Hepatocyte (in vitro differentiated cells): ENCODE data around the gene KLHL7. TPM values are rescaled to one million over a fixed set of nuclear protein-coding genes. Genes with fewer than 3 reads are reported as not detected.

Source experiments
- DNase-seq: peaks from one replicate; pipeline ENCODE4 v3.0.0-alpha.2; 2016; ENCODE audit warnings: low spot score
- H2AFZ ChIP-seq: fragments of 200-600 bp; sonication (generic); 2 replicates; pipeline ENCODE4 v1.6.0; 2016; ENCODE audit warnings: antibody characterized with exemption, mild to moderate bottlenecking
- H3K27ac ChIP-seq: fragments of 200-600 bp; sonication (generic); 2 replicates; pipeline ENCODE4 v1.5.1; 2016; ENCODE audit warnings: mild to moderate bottlenecking
- H3K27me3 ChIP-seq: fragments of 200-600 bp; sonication (generic); 2 replicates; pipeline ENCODE4 v1.6.1; 2016
- H3K36me3 ChIP-seq: fragments of 200-600 bp; sonication (generic); replicated peaks from 2 replicates; pipeline ENCODE4 v1.5.1; 2016; ENCODE audit warnings: low read depth; ENCODE audit not compliant: insufficient read depth
- H3K4me1 ChIP-seq: fragments of 200-600 bp; sonication (generic); 2 replicates; pipeline ENCODE4 v1.5.1; 2016; ENCODE audit warnings: mild to moderate bottlenecking, moderate library complexity; ENCODE audit not compliant: insufficient read depth
- H3K4me2 ChIP-seq: fragments of 200-600 bp; sonication (generic); 2 replicates; pipeline ENCODE4 v1.6.0; 2016
- H3K4me3 ChIP-seq: fragments of 200-600 bp; sonication (generic); 2 replicates; pipeline ENCODE4 v1.5.1; 2016; ENCODE audit warnings: mild to moderate bottlenecking
- H3K79me2 ChIP-seq: fragments of 200-600 bp; sonication (generic); 2 replicates; pipeline ENCODE4 v1.6.0; 2017; ENCODE audit warnings: mild to moderate bottlenecking
- H3K9me2 ChIP-seq: fragments of 200-600 bp; sonication (generic); replicated peaks from 2 replicates; pipeline ENCODE4 v1.6.0; 2017; ENCODE audit warnings: mild to moderate bottlenecking; ENCODE audit not compliant: insufficient read depth
- H3K9me3 ChIP-seq: fragments of 200-600 bp; sonication (generic); 2 replicates; pipeline ENCODE4 v1.5.1; 2016; ENCODE audit warnings: low read depth, mild to moderate bottlenecking
- H4K20me1 ChIP-seq: fragments of 200-600 bp; sonication (generic); 2 replicates; pipeline ENCODE4 v1.6.0; 2016; ENCODE audit warnings: mild to moderate bottlenecking; ENCODE audit not compliant: insufficient read depth, poor library complexity, severe bottlenecking
- CTCF ChIP-seq: fragments of 200-600 bp; sonication (generic); IDR thresholded peaks from 2 replicates; pipeline ENCODE4 v1.5.1; 2016; ENCODE audit warnings: antibody characterized with exemption, mild to moderate bottlenecking; ENCODE audit not compliant: poor library complexity
- EZH2 ChIP-seq: fragments of 200-600 bp; sonication (generic); IDR thresholded peaks from 2 replicates; pipeline ENCODE4 v1.6.1; 2016; ENCODE audit warnings: antibody characterized with exemption, mild to moderate bottlenecking, borderline replicate concordance
- EZH2phosphoT487 ChIP-seq: fragments of 200-600 bp; sonication (generic); IDR thresholded peaks from one replicate; pipeline ENCODE4 v1.6.1; 2018; ENCODE audit warnings: antibody characterized with exemption, mild to moderate bottlenecking, low read depth, moderate library complexity; ENCODE audit not compliant: unreplicated experiment, severe bottlenecking
- WGBS: methylation state at CpG from one replicate; pipeline ENCODE4 v1.1.6; 2016; ENCODE audit warnings: low lambda C conversion rate; ENCODE audit errors: missing lambda C conversion rate; 5-methylcytosine and 5-hydroxymethylcytosine counted together
- polyA plus RNA-seq: library from polyadenylated mRNA; unstranded; fragments of >200 nt; fragmentation: Nextera tagmentation; extraction: Ambion mirVana; gene quantifications from 2 replicates; pipeline ENCODE4 v1.2.1, GENCODE V29; 2016
- total RNA-seq: library from RNA; depleted of rRNA; stranded (reverse); fragments of >200 nt; gene quantifications from 2 replicates; pipeline ENCODE4 v1.2.3, GENCODE V29; 2014

The KLHL7 gene
- total and polyA plus RNA-seq, 2 experiments from 2014 or later: 30.7 to 39.4 TPM

- TF ChIP-seq CTCF (no peak), EZH2 (no peak), EZH2phosphoT487 (no peak)
- Histone ChIP-seq H3K4me2 (peak overlapping the region; percentile 45), H3K9me2 (no peaks in the 10 kb centered on the region), H3K36me3 (no peaks in the 10 kb centered on the region), H3K9me3 (no peaks in the 10 kb centered on the region), H3K27ac (no peak overlapping the region), H3K4me1 (peaks cover 5% of the 10 kb centered on the region), H3K79me2 (no peaks in the 10 kb centered on the region), H3K4me3 (no peak overlapping the region), H4K20me1 (no peaks in the 10 kb centered on the region), H2AFZ (peak overlapping the region; percentile 29), H3K27me3 (no peaks in the 10 kb centered on the region)
- peak; percentile 23 for DNase-seq
- 51% methylated on average over 11 of the region's 11 CpGs for whole genome bisulfite sequencing
Measured at GRCh38 chr7:23211589-23211988, 106.0 kb downstream of the KLHL7 start.

- Histone ChIP-seq H3K79me2 (no peaks in the 10 kb centered on the region), H4K20me1 (no peaks in the 10 kb centered on the region), H3K27me3 (no peaks in the 10 kb centered on the region), H2AFZ (no peak overlapping the region), H3K36me3 (no peaks in the 10 kb centered on the region), H3K27ac (no peak overlapping the region), H3K4me2 (no peak overlapping the region), H3K9me2 (no peaks in the 10 kb centered on the region), H3K9me3 (no peaks in the 10 kb centered on the region), H3K4me1 (peaks cover 3% of the 10 kb centered on the region), H3K4me3 (no peak overlapping the region)
- no peak for DNase-seq
- TF ChIP-seq EZH2phosphoT487 (no peak), CTCF (no peak), EZH2 (no peak)
- WGBS: 78% methylated on average over 2 of the region's 2 CpGs
Measured at GRCh38 chr7:23212395-23212794, 106.8 kb downstream of the KLHL7 start.

GRCh38 chr7:23212841-23213240 is 107.3 kb downstream of the KLHL7 start:
- TF ChIP-seq CTCF: no peak
- TF ChIP-seq EZH2: no peak
- no peak for TF ChIP-seq EZH2phosphoT487
- H3K4me2 ChIP-seq: no peak overlapping the region
- H3K4me1 ChIP-seq: no peaks in the 10 kb centered on the region
- H4K20me1 ChIP-seq: no peaks in the 10 kb centered on the region
- no peak overlapping the region for H2AFZ ChIP-seq
- H3K27ac ChIP-seq: no peak overlapping the region
- no peak overlapping the region for H3K4me3 ChIP-seq
- no peaks in the 10 kb centered on the region for H3K9me3 ChIP-seq
- DNase-seq: no peak
- no peaks in the 10 kb centered on the region for H3K27me3 ChIP-seq
- no peaks in the 10 kb centered on the region for H3K9me2 ChIP-seq
- no peaks in the 10 kb centered on the region for H3K36me3 ChIP-seq
- 89% methylated on average over 4 of the region's 4 CpGs for WGBS
- H3K79me2 ChIP-seq: no peaks in the 10 kb centered on the region

GRCh38 chr7:23213755-23214154 is 108.2 kb downstream of the KLHL7 start:
- 95% methylated on average over 11 of the region's 11 CpGs for WGBS
- H3K36me3 ChIP-seq: no peaks in the 10 kb centered on the region
- H2AFZ ChIP-seq: no peak overlapping the region
- H3K27ac ChIP-seq: no peak overlapping the region
- H4K20me1 ChIP-seq: no peaks in the 10 kb centered on the region
- no peaks in the 10 kb centered on the region for H3K9me2 ChIP-seq
- DNase-seq: no peak
- H3K4me2 ChIP-seq: no peak overlapping the region
- TF ChIP-seq EZH2: no peak
- no peak for TF ChIP-seq CTCF
- no peak for TF ChIP-seq EZH2phosphoT487
- H3K9me3 ChIP-seq: no peaks in the 10 kb centered on the region
- H3K4me1 ChIP-seq: no peaks in the 10 kb centered on the region
- H3K4me3 ChIP-seq: no peak overlapping the region
- H3K27me3 ChIP-seq: no peaks in the 10 kb centered on the region
- H3K79me2 ChIP-seq: no peaks in the 10 kb centered on the region
